Measurements from ENCODE around the gene RC3H2. TPM values are rescaled to one million over a fixed set of nuclear protein-coding genes. Genes with fewer than 3 reads are reported as not detected.

The RC3H2 gene
- polyA plus RNA-seq, 2 of the 4 experiments (the other 2 are of a cell fraction): 15.1 to 43.6 TPM

- ChIA-PET CTCF (interaction anchor here (1.0 to 1.5 kb wide), 4 partner anchors 11 to 57 kb away, joined by 3 to 4 read pairs (median 3); partner anchors contain the start of gene RABGAP1), POLR2A (interaction anchor here (1.3 to 1.6 kb wide), 2 partner anchors 11 to 25 kb away, joined by 5 to 6 read pairs; partner anchors contain the start of genes RABGAP1 and RC3H2)
- ATAC-seq: no peak
- FAIRE-seq: no peak
- TF ChIP-seq E2F6 (IDR thresholded peaks at IDR 0.05; ENCODE audit: borderline replicate concordance, low read depth) (no peak), RCOR1 (IDR thresholded peaks at IDR 0.05; ENCODE audit: low read depth, low read length) (no peak), CBX8 (IDR thresholded peaks at IDR 0.05) (no peak)
- no peak for DNase-seq (ENCODE audit: low read depth in 1 of 2, low spot score in 1 of 2)
- 54% methylated on average over 1 of the region's 1 CpG for WGBS (ENCODE audit: missing lambda C conversion rate)
- 0 out of 3 replicates have a peak overlapping the region, but pooled peaks have one; percentile 81 for H3K4me3 ChIP-seq
- H3K4me2 ChIP-seq: peak overlapping the region; percentile 94
- H3K4me1 ChIP-seq: peaks cover 19% of the 10 kb centered on the region; the same call in 2 of the 3 replicates
- H3K9me3 ChIP-seq: no peaks in the 10 kb centered on the region
- H3K27ac ChIP-seq: no peak overlapping the region
These were observed 24.7 kb upstream of the RC3H2 start for GRCh38 chr9:122929796-122930354.

GRCh38 chr9:122923947-122924346 is 18.8 kb upstream of the RC3H2 start:
- POLR2A ChIA-PET: interaction anchor here (0.7 to 1.6 kb wide), 2 partner anchors 11 to 763 kb away, joined by 3 to 8 read pairs; partner anchors contain the start of gene ZBTB6
- H3K4me2 ChIP-seq: no peak overlapping the region
- H3K9me3 ChIP-seq: no peaks in the 10 kb centered on the region
- no peak for FAIRE-seq
- no peak overlapping the region for H3K4me3 ChIP-seq
- TF ChIP-seq TFCP2L1 (CRISPR knock-in tag; IDR thresholded peaks at IDR 0.05): no peak
- no peak for TF ChIP-seq EHMT2 (IDR thresholded peaks at IDR 0.05; ENCODE audit: low read depth)
- no peak for TF ChIP-seq E2F6 (IDR thresholded peaks at IDR 0.05; ENCODE audit: borderline replicate concordance, low read depth)
- TF ChIP-seq KDM1A (IDR thresholded peaks at IDR 0.05; ENCODE audit: low read depth): no peak
- no peak for TF ChIP-seq CHD4 (IDR thresholded peaks at IDR 0.05; ENCODE audit: borderline replicate concordance)
- no peak for TF ChIP-seq JUN (IDR thresholded peaks at IDR 0.05)
- no peak for TF ChIP-seq MYC (IDR thresholded peaks at IDR 0.05; ENCODE audit: borderline replicate concordance, low read length)
- TF ChIP-seq HOXB5 (CRISPR knock-in tag; IDR thresholded peaks at IDR 0.05): no peak
- no peak for TF ChIP-seq HDAC2 (IDR thresholded peaks at IDR 0.05)
- no peak overlapping the region for H3K27ac ChIP-seq
- 95% methylated on average over 3 of the region's 3 CpGs for WGBS (ENCODE audit: missing lambda C conversion rate)
- DNase-seq (ENCODE audit: low read depth in 1 of 2, low spot score in 1 of 2): no peak
- CTCF ChIA-PET: interaction anchor here (0.7 kb wide), 1 partner anchor 8 kb away, joined by 3 read pairs; no protein-coding TSS in a partner anchor
- ATAC-seq: no peak
- H3K4me1 ChIP-seq: no peaks in the 10 kb centered on the region

- CTCF ChIA-PET: no interaction called here
- no peak for TF ChIP-seq MAFK (IDR thresholded peaks at IDR 0.05; ENCODE audit: partially characterized antibody)
- TF ChIP-seq BCL3 (IDR thresholded peaks at IDR 0.05): no peak
- no peak for TF ChIP-seq SREBF2 (IDR thresholded peaks at IDR 0.05)
- TF ChIP-seq HES2 (IDR thresholded peaks at IDR 0.05): no peak
- no peak for TF ChIP-seq RFX5 (IDR thresholded peaks at IDR 0.05)
- TF ChIP-seq MYC (IDR thresholded peaks at IDR 0.05; ENCODE audit: borderline replicate concordance, low read length): no peak
- TF ChIP-seq E2F6 (IDR thresholded peaks at IDR 0.05; ENCODE audit: borderline replicate concordance, low read depth): no peak
- no peak for TF ChIP-seq BHLHE40 (IDR thresholded peaks at IDR 0.05; ENCODE audit: low read depth, low read length)
- TF ChIP-seq NPAS2 (CRISPR knock-in tag; IDR thresholded peaks at IDR 0.05; ENCODE audit: borderline replicate concordance): no peak
- no peak for TF ChIP-seq ZC3H11A (IDR thresholded peaks at IDR 0.05)
- no peak for TF ChIP-seq CHD4 (IDR thresholded peaks at IDR 0.05; ENCODE audit: borderline replicate concordance)
- no peak for TF ChIP-seq PBX3 (IDR thresholded peaks at IDR 0.05)
- no peak for TF ChIP-seq USF2 (IDR thresholded peaks at IDR 0.05)
- no peak for TF ChIP-seq SMC3 (IDR thresholded peaks at IDR 0.05)
- no peak for TF ChIP-seq ZNF302 (CRISPR knock-in tag; IDR thresholded peaks at IDR 0.05)
- Histone ChIP-seq H3K4me3 (no peak overlapping the region), H3K4me1 (no peaks in the 10 kb centered on the region), H3K4me2 (no peak overlapping the region), H3K27ac (no peak overlapping the region), H3K9me3 (no peaks in the 10 kb centered on the region)
- 93% methylated on average over 8 of the region's 8 CpGs for WGBS (ENCODE audit: missing lambda C conversion rate)
- POLR2A ChIA-PET: no interaction called here
- FAIRE-seq: no peak
- no peak for DNase-seq (ENCODE audit: low read depth in 1 of 2, low spot score in 1 of 2)
- ATAC-seq: no peak
These were observed 17.6 kb upstream of the RC3H2 start for GRCh38 chr9:122922713-122923112.
